GM19193 (cell line): ENCODE results near the gene ARMC8.

Source experiments
- POLR2A ChIP-seq: IDR thresholded peaks from 4 replicates; pipeline ENCODE4 v1.6.1; 2011; ENCODE audit not compliant: insufficient read depth, insufficient read length; ENCODE audit errors: extremely low read depth

The ARMC8 gene

DNA sequence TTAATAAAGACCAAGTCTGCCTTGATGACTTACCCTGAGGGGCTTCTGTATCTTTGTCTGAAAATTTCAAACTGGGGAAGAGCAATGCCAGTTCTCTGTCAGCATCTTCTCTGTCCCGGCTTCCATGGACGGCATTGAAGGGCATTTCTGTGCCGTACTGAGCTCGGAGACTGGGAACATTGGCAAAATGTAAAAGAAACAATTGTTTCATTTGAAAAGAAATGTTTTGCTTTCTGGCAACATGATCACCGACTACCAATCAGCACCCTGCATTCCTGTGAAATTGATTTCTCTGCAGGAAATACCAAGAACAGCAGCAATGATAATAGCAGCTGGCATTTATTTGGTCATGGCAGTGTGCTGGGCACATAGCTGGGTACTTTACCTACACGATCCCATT, 116.4 kb downstream of the ARMC8 start:
- TF ChIP-seq POLR2A, result no peak

DNA sequence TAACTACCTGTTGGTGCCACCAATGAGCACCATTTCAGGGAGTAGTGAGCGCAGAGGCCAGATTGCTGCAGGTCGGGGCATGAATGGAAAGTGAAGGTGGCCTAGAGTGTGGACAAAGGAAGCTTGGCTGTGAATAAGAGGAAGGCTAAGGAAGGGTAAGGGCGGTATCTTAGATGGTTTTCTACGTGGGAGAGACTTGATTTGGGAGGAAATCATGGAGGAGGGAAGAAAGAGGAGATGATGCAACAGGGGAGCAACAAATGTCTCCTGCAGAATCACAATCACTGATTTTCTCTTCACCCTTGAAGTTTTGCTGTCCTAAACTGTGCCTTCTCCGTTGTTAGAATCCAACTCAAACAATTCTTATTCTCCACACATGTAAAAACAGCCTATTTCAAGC, 120.8 kb downstream of the ARMC8 start:
- TF ChIP-seq POLR2A, result no peak

DNA sequence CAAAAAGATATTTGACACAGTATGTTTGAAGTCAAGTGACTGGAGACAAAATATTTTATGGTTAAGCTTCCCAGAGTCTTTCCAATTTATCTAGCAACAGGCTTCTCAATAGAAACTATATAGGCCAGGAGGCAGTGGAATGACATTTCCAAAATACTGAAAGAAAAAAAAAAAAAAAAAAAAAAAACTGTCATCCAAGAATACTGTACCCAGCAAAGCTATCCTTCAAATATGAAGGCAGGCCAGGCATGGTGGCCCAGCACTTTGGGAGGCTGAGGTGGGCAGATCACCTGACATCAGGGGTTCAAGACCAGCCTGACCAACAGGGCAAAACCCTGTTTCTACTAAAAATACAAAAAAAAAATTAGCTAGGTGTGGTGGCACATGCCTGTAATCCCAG, 121.7 kb downstream of the ARMC8 start:
- TF ChIP-seq POLR2A, result no peak

DNA sequence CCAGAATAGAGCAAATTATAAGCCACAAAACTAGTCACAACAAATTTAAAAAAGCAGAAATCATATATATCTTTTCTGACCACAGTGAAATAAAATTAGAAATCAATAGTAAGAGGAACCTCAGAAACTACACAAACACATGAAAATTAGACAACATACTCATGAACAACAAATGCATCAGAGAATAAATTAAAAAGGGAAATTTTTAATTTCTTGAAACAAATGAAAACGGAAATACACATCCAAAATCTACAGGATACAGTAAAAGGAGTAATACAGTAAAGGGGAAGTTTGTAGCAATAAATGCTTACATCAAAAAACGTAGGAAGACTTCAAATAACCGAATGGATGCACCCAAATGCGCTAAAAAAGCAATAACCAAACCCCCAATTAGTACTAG, 123.4 kb downstream of the ARMC8 start:
- no peak for TF ChIP-seq POLR2A

DNA sequence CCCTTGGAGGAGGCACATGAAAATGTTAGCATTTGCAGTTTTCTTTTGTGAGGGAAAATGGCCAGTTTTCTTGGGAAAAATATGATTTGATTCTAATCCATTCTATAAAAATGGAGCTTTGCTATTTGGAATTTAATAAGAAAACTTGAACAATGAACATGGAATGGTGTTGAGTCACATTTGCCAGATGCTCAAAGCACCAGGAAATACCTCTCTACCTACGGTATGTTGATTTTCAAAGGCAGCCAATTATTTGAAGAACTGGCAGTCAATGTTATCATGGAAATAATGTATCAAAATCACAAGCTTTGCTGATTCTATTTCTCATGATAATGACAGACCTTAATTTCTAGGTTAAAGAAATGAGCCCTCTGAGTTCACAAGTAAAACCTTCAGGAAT, 127.7 kb downstream of the ARMC8 start:
- no peak for TF ChIP-seq POLR2A

DNA sequence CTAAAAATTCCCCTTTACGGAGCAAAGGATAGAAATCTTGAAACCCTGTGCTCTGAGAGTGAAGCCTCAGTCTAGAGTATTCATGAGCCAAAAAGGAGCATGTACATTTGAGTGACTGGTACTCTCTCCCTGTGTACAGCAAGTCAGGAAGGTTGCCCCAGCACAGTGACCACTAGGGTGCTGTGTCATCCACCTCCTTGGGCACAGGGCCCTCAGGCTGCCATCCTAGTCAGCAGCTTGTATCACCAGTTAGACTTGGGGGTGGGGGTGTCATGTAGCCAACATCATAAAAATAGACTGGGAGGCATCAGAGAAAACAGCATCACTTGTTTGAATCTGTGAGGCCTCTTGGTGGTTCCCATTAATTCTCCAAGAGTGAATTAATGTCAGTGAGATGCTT, 130.6 kb downstream of the ARMC8 start:
- TF ChIP-seq POLR2A, result no peak

DNA sequence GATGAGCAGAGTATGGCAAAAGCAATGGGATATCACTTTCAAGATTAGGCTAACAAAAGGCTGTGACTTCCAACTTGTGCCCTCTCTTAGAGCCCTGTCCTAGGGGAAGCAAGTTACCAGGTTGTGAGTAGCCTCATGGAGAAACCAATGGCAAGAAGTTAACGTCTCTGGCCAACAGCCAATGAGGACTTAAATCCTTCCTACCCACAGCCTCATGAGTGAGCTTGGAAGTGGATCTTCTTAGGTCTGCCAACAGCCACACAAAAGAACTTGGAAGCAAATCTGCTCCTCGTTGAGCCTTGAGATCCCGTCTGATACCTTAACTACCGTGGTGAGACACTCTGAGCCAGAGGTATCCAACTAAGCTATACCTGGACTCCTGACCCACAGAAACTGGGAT, 136.9 kb downstream of the ARMC8 start:
- TF ChIP-seq POLR2A, result no peak

DNA sequence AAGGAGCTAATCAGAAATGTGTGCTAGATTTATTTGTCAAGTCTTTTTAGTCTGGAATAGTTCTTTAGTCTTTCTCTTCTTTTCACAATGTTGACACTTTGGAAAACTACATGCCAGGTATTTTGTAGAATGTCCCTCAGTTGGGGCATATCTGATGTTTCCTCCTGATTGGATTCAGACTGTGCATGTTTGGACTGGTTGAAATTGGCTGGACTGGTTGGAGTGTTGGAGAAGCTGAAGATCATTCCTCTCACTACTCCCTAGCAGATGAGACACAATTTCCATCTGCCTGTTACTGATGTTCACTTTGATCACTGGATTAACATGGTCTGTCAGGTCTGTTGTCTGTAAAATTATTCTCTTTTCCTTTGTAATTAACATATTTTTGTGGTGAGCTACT, 138.9 kb downstream of the ARMC8 start:
- no peak for TF ChIP-seq POLR2A

DNA sequence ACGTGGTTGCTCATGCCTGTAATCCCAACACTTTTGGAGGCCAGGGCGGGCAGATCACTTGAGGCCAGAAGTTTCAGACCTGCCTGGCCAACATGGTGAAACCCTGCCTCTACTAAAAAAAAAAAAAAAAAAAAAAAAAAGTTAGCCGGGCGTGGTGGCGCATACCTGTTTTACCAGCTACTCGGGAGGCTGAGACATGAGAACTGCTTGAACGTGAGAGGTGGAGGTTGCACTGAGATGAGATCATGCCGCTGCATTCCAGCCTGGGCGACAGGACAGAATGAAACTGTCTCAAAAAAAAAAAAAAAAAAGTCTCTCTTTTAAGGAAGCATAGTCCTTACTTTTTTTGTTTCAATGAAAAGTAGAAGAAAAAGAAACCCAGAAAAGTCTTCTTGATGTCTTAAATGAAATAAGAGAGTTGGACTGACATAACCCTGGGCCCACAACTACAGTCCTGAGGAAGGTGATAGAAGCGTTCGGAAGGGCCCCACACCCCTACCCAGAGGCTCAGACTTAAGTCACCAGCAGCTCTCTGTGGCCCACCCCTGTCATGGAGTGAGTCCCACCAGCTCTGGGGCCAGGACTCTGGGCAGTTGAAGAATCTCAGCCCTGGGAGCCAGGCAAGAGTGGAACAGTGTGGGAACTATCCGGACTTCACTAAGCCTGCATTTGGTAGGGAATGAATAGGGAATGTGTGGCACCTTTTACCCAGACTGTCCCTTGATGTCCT, 139.9 kb downstream of the ARMC8 start:
- no peak for TF ChIP-seq POLR2A

DNA sequence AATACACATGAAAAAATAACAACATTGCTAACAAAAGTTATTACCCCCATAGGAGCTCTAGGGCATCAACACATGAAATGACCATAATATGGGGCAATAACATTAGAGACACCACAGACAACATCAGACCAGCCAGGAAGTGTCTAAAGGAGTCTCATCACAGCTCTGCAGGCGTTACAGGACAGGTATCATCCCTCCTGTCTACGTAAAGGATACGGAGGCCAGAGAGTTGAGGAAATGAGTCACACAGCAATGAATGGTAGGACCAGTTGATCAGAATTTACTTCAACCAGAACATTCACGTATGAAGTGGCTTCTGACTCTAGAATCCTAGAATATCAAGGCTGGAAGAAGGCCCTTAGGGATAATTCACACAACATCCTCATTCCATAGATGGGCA, 140.7 kb downstream of the ARMC8 start:
- TF ChIP-seq POLR2A, result no peak

DNA sequence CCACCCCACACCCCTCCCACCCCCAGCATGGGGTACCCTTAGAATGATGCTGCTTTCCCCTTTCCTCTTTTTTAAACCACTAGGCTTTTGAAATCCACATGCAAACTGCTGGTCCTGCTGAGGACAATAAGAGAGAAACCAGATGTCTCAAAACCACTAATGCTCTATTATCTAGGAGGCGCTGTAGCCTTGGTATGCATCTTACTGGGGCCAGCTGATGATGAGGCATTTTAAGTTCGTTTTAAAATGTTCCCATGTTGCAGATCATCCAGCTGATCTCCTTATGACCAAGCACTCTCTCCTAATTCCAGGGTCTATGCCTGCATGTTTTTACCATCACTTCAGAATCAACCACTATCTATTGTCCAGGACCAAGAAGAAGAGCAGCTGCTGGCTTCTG, 141.2 kb downstream of the ARMC8 start:
- no peak for TF ChIP-seq POLR2A

DNA sequence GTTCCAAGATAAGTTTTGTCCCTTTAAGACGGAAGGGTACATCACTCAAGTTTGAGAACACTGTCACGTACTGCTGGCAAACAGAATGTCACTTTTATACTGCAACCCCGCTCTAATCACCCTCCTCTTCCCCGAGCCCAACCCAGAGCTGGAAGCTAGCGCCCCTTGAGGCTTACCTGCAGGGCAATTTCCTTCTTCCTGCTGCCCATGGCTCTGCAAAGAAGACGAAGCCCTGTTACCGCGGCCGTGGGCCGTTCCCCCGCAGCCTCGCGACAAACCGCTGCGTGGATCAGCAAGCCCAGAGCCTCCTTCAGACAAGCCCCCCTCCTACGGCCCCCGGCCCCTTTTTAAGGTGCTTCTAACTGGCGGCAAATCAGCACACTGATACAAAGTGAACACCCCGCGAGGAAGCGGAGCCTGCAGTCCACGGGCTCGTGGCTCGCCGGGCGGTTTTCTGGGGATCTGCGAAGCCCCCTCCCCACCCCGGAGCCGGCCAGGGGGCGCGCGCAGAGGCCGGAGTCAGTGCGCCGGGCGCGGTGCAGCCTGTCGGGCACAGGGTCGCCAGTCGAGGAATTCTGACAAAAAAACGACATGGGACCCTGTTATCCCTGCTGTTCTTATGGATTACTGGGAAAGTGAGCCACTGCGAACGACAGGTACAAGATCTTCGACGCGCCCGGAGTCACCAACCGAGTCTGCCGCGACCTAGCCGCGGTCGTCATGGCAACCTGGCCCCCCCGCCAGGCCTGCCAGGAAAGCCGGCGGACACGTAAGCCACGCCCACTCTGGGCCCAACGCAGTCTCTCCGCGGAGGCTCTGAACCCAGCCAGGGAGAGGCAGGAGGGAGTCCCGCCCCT, 142.3 kb downstream of the ARMC8 start, which contains the start of gene NME9:
Gene NME9 (minus strand): TSS at position 725 of the 857 bp plus-strand sequence. CDS start 516 bp downstream, at position 209.
- TF ChIP-seq POLR2A, result no peak

DNA sequence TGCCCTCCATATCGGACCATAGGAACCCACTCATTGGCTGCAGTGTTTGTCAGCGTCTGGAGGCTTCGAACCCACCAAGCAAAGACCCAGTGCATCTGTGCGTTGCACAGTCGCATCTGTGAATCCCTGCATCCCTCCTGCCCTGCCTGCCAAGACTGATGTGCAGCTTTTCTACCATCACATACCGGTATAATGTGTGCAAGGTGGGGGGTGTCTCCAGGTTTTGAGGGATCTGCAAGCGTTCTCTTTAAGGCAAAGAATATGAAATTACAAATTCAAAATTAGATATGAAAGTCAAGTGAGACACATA, 142.8 kb downstream of the ARMC8 start:
- no peak for TF ChIP-seq POLR2A

DNA sequence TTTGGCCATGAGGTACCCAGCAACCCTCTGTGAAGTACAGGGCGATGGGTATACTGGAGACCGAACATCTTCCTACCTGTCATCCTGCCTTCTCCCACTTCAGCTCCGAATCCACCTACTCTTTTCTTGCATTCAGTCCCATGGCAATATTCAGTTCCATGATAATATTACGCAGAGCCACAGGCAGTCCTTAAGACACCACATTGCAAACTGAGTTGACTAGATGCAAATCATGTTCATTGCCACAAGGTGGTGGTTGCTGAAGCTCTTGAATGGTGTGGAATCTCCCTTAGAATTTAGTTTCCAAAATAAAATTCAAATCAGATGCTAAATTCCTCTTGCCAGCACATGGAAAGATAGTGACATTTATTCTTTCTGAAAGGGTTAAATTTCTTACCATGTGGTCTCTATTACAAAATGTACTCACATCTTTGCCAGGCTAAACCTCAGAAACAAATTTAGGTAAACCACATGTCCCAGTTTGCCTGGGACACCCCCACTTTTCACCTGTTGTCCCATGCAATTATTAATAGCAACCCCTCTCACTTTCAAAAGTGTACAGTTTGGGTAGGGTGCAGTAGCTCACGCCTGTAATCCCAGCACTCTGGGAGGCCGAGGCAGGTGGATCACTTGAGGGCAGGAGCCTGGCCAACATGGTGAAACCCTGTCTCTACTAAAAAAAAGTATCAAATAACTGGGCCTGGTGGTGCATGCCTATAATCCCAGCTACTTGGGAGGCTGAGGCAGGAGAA, 144.2 kb downstream of the ARMC8 start:
- TF ChIP-seq POLR2A, result no peak

DNA sequence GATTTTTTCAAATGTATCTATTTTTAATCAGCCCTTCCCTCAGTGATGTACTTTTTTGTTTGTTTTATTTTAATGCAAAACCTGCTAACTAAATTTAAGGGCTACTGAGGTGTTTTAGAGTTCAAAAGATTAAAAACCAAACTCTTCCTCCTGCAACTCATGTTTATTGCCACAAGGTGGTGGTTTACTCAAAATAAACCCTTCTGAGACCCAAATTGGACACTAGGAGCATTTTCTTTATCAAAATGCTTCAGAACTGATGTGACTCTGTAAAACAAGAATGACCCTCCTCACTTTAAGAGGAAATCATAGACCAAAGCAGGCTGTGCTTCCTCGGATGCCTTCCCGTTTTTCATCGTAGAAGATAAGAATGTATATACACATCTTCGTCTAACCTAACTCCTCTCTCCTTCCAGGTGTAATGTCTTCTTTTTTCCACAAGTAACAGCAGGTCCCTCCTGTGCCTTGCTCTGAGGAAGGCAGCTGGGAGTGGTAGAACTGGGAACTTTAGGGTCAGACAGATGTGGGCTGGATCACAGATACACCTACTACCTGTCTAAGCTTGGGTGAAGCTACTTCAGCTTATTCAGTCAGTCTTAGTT, 145.5 kb downstream of the ARMC8 start:
- no peak for TF ChIP-seq POLR2A

DNA sequence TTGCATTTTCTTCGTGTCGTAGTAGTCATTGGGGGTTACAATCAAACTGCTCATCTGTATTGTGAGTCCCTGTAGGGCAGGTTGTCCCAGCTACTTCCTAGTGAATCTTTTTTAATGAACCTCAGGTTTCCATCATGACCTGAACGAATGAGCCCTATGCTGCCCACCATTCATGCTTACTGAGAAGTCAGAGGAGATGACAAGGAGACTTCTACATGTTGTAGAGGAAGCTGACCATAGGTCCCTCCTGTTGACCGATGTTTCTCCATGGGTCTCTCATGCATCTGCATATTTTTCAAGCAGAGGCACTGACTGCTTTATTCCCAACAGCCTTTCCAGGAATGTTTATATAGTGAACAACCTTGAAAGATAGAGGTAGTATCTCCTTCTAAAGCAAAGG, 147.5 kb downstream of the ARMC8 start:
- TF ChIP-seq POLR2A, result no peak

DNA sequence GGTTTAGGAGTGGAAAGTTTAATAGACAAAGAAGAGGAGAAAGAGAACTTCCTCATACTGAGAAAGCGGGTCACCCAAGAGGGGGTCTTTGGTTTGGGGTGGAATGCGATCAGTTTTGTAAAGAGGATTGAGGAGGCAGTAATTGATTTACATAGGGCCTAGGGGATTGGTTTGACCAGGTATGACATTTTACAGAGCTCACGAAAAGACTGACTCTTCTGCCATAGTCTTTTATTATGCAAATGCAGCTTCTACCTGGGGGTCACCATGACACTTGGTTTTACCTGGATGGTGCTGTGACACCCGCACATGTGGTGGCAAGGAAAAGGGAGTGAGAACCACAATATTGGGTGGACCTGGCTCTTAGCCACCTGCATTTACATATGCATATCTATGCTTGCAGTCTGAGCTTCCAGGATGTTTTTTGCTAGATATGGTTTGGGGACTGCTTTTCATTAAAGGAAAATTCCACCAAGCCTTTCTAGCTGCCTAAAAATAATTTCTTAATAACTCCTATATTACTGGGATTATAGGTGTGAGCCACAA, 149.4 kb downstream of the ARMC8 start:
- no peak for TF ChIP-seq POLR2A
